Cardiac fibroblast (primary cell): ENCODE measurements around the gene SLC2A4RG.

Experiments
- DNase-seq, 2 donors: peaks; one replicate each; pipeline versions ENCODE4 v3.0.0 to v3.0.0-alpha.2; 2010; ENCODE audit warnings: low read depth in 2 of 2
- H3K4me3 ChIP-seq, 2 donors: replicated peaks in 1 of 2; 1 replicate in 1 of 2; 2 replicates in 1 of 2; pipeline ENCODE4 v1.5.1; 2011; ENCODE audit warnings: low read depth in 2 of 2, low read length in 2 of 2, mild to moderate bottlenecking in 2 of 2, moderate library complexity in 1 of 2
- TF ChIP-seq, protein P1 (sequence below): IDR thresholded peaks from one replicate; pipeline ENCODE4 v1.5.1; 2011; ENCODE audit warnings: low read depth, mild to moderate bottlenecking, low read length, inconsistent platforms

SLC2A4RG gene

DNA sequence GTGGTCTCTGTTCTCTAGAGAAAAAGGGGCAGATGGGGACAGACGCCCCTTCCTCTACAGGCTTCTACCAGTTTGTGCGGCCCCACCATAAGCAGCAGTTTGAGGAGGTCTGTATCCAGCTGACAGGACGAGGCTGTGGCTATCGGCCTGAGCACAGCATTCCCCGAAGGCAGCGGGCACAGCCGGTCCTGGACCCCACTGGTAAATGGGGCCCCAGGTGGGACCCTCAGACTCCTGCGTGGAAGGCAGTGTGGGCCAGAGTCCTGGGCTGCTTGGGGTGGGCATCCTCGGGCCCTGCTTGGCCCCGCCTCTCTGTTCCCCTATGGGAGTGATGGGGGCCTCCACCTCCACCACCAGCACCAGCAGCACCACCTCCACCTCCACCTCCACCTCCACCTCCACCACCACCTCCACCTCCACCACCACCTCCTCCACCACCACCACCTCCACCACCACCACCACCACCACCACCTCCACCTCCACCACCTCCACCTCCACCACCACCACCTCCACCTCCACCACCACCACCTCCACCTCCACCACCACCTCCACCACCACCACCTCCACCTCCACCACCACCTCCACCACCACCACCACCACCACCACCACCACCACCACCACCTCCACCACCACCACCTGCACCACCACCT is 46.4 kb upstream of the SLC2A4RG start:
- no peak for DNase-seq
- no peak overlapping the region for H3K4me3 ChIP-seq
- TF ChIP-seq, protein P1, sequence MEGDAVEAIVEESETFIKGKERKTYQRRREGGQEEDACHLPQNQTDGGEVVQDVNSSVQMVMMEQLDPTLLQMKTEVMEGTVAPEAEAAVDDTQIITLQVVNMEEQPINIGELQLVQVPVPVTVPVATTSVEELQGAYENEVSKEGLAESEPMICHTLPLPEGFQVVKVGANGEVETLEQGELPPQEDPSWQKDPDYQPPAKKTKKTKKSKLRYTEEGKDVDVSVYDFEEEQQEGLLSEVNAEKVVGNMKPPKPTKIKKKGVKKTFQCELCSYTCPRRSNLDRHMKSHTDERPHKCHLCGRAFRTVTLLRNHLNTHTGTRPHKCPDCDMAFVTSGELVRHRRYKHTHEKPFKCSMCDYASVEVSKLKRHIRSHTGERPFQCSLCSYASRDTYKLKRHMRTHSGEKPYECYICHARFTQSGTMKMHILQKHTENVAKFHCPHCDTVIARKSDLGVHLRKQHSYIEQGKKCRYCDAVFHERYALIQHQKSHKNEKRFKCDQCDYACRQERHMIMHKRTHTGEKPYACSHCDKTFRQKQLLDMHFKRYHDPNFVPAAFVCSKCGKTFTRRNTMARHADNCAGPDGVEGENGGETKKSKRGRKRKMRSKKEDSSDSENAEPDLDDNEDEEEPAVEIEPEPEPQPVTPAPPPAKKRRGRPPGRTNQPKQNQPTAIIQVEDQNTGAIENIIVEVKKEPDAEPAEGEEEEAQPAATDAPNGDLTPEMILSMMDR, result no peak

GRCh38 chr20:63693733-63694583 is 45.6 kb upstream of the SLC2A4RG start:
- DNase-seq, result no peak
- TF ChIP-seq, protein P1, result no peak
- H3K4me3 ChIP-seq, result no peak overlapping the region

DNA sequence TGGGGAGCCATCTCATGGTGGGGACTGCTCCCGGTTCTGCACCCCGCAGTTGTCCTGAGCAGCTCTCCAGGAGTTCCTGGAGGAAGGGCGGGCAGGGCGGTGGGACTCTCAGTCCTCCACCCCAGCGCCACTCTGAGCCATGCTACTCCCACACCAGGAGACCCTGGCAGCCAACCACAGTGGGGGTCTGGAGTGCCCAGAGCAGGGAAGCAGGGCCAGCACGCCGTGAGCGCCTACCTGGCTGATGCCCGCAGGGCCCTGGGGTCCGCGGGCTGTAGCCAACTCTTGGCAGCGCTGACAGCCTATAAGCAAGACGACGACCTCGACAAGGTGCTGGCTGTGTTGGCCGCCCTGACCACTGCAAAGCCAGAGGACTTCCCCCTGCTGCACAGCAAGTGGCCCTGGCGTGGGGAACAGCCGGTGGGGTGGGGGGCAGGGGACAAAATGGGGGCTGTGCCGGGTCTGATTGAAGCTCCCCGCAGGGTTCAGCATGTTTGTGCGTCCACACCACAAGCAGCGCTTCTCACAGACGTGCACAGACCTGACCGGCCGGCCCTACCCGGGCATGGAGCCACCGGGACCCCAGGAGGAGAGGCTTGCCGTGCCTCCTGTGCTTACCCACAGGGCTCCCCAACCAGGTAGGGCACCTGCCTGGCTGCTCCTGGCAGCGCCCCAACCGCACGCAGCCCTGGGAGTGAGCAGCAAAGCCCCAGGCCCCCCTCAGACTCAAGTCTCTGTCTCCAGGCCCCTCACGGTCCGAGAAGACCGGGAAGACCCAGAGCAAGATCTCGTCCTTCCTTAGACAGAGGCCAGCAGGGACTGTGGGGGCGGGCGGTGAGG is 44.8 kb upstream of the SLC2A4RG start:
- no peak overlapping the region for H3K4me3 ChIP-seq
- TF ChIP-seq, protein P1, result no peak
- no peak for DNase-seq

- no peak for DNase-seq
- H3K4me3 ChIP-seq, result no peak overlapping the region
- TF ChIP-seq, protein P1, result no peak
Observed at GRCh38 chr20:63695424-63696305, 43.9 kb upstream of the SLC2A4RG start.

DNA sequence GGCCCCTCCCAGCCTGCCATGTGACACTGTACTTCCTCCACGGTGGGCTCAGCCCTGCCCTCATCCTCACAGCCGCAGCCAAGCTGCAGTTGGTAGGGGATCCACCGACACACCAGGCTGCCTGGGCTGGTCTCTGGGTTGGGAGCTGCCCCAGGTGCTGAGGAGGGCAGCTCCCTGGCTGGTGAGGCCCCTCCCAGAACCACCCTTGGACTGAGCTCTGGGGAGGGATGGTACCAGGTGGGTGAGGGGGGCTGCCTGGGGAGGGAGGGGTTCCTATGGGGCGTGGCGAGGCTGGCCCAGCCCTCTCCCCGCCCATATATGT is 43.3 kb upstream of the SLC2A4RG start:
- peak overlapping the region in 1 of 2 donors; percentile 46 for H3K4me3 ChIP-seq
- TF ChIP-seq, protein P1, result no peak
- DNase-seq, result peak in 1 of 2 donors; percentile 46
